ENCODE results near the gene CD22.

DNA sequence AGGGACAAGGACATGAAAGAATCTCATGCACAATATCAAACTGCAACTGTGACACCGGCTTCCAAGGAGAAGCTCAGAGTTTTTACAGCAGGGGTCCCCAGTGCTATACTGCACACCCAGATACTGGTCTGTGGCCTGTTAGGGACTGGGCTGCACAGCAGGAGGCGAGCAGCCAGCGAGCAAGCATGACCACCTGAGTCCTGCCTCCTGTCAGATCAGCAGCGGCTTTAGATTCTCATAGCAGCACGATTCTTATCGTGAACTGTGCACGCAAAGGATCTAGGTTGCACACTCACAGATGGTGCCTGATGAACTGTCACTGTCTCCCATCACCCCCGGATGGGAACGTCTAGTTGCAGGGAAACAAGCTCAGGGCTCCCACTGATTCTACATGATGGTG is 13.1 kb upstream of the CD22 start:
- TF ChIP-seq, protein P1, sequence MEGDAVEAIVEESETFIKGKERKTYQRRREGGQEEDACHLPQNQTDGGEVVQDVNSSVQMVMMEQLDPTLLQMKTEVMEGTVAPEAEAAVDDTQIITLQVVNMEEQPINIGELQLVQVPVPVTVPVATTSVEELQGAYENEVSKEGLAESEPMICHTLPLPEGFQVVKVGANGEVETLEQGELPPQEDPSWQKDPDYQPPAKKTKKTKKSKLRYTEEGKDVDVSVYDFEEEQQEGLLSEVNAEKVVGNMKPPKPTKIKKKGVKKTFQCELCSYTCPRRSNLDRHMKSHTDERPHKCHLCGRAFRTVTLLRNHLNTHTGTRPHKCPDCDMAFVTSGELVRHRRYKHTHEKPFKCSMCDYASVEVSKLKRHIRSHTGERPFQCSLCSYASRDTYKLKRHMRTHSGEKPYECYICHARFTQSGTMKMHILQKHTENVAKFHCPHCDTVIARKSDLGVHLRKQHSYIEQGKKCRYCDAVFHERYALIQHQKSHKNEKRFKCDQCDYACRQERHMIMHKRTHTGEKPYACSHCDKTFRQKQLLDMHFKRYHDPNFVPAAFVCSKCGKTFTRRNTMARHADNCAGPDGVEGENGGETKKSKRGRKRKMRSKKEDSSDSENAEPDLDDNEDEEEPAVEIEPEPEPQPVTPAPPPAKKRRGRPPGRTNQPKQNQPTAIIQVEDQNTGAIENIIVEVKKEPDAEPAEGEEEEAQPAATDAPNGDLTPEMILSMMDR (IDR thresholded peaks at IDR 0.05): no peak
- no peak for TF ChIP-seq POLR2A (IDR thresholded peaks at IDR 0.05)
- TF ChIP-seq EP300 (IDR thresholded peaks at IDR 0.05): no peak

Data from gastroesophageal sphincter (tissue), 3 donors.